Transverse colon (tissue), 4 donors: ENCODE measurements around the gene TESK2. TPM values are rescaled to one million over a fixed set of nuclear protein-coding genes. Genes with fewer than 3 reads are reported as not detected.

ENCODE experiments used
- DNase-seq: peaks from one replicate; pipeline ENCODE4 v3.0.0-alpha.2; 2019
- H3K27ac ChIP-seq, 4 donors: fragments of 200-600 bp; sonication (generic); 2 replicates each; pipeline ENCODE4 v1.5.1; 2016 to 2018; ENCODE audit warnings: inconsistent platforms in 4 of 4
- H3K27me3 ChIP-seq: fragments of 200-600 bp; sonication (generic); 2 replicates; pipeline ENCODE4 v1.5.1; 2017; ENCODE audit warnings: inconsistent platforms
- H3K36me3 ChIP-seq, 4 donors: fragments of 200-600 bp; sonication (generic); 2 replicates each; pipeline ENCODE4 v1.5.1; 2017 to 2019; ENCODE audit warnings: inconsistent platforms in 4 of 4
- H3K4me1 ChIP-seq, 4 donors: fragments of 200-600 bp; sonication (generic); 2 replicates each; pipeline ENCODE4 v1.5.1; 2017 to 2020; ENCODE audit warnings: inconsistent platforms in 4 of 4
- H3K4me3 ChIP-seq, 4 donors: fragments of 200-600 bp; sonication (generic); 1 replicate in 1 of 4; 2 replicates in 3 of 4; pipeline versions ENCODE4 v1.5.1 to v1.6.1; 2017 to 2019; ENCODE audit warnings: inconsistent platforms in 4 of 4
- H3K9me3 ChIP-seq, 2 donors: fragments of 200-600 bp; sonication (generic); 2 replicates each; pipeline ENCODE4 v1.5.1; 2017 to 2019; ENCODE audit warnings: inconsistent platforms in 2 of 2
- EP300 ChIP-seq: sonication (generic); formaldehyde crosslinking; IDR thresholded peaks from one replicate; pipeline ENCODE4 v1.6.1; 2017; ENCODE audit warnings: antibody characterized with exemption, low read depth
- POLR2A ChIP-seq: fragments of 450-650 bp; IDR thresholded peaks from one replicate; pipeline ENCODE4 v1.6.1; 2016; ENCODE audit warnings: antibody characterized with exemption, mild to moderate bottlenecking, moderate library complexity
- POLR2AphosphoS5 ChIP-seq, 3 donors: sonication (generic); formaldehyde crosslinking; IDR thresholded peaks; one replicate each; pipeline ENCODE4 v1.6.1; 2016; ENCODE audit warnings: antibody characterized with exemption in 3 of 3
- WGBS, 2 donors: methylation state at CpG; one replicate each; pipeline ENCODE4 v1.1.5; 2018; ENCODE audit warnings: low coverage in 1 of 2; 5-methylcytosine and 5-hydroxymethylcytosine counted together
- in situ Hi-C, 4 donors: fragments of 200-750 bp; cut with MboI; loops; one replicate each; pipeline versions ENCODE4 v1.15.0 to v1.15.1; 2017; ENCODE audit warnings: low sequenced_read_pairs in 3 of 4, low pct_ligation_motif_present in 1 of 4, low pct_unique_long_range_greater_than_20kb in 1 of 4
- intact Hi-C: fragments of 100-400 bp; cut with DNase I; formaldehyde crosslinking; loops from one replicate; pipeline ENCODE4 v1.15.1; 2023; ENCODE audit warnings: low total_unique reads
- total RNA-seq, 4 donors: library from RNA; depleted of rRNA; stranded (reverse); fragments of >200 nt; gene quantifications; one replicate each; pipeline ENCODE4 v1.1.0, GENCODE V29; 2016
- TF ChIP-seq, protein P1 (sequence below), 5 experiments: fragments of 200-600 bp in 3 of 5; fragments of 450-650 bp in 2 of 5; sonication (generic) in 3 of 5; IDR thresholded peaks; 1 replicate in 2 of 5; 2 replicates in 3 of 5; pipeline ENCODE4 v1.5.1; 2016 to 2017; ENCODE audit warnings: antibody characterized with exemption in 5 of 5, inconsistent platforms in 3 of 5, mild to moderate bottlenecking in 2 of 5, moderate library complexity in 1 of 5

TESK2 gene
- total RNA-seq, 4 donors from 2014 or later = 5.2 to 32.2 (median 14.5) TPM

DNA sequence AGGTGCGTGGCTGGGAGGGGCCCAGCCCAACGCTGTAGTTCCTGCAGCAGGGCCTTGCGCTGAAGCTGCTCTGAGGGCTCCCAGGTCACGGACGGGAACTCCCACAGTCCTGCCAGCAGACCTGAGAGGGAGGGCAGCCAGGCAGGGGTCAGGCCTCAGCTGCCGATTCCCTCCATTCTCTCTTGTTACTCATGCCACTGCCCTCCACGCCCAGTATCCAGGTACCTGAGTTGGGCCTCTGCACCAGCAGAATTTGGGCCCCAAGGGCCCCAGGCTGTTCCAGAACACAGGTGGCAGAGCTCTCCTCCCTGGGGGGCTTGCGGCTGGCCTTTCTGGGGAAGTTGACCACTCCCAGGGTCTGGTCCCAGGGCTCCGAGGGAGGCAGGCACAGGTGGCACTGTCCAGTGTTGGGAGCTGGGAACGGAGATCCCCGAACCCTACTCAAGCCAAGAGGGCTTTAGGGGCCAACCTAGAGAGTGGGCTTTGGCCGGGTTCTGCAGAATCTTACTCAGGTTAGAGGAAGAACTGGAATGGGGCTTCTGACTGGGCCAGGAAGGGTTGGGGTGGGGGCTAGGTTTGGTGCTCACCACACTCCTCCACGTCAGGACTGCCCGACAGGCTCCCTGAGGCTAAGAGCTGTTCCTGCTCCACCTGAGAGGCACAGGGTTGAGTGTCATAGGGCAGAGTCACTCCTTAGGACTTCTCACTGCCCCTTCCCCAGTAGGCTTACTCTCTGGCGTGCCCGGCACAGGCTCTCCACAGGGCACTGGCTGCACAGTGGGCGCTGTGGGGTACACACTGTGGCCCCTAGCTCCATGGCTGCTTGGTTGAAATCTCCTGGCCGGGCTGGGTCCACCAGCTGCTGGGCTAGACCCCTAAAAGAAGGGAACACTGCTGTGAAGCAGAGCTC is 159.3 kb downstream of the TESK2 start:
- H3K27me3 ChIP-seq = no peaks in the 10 kb centered on the region
- TF ChIP-seq, protein P1, sequence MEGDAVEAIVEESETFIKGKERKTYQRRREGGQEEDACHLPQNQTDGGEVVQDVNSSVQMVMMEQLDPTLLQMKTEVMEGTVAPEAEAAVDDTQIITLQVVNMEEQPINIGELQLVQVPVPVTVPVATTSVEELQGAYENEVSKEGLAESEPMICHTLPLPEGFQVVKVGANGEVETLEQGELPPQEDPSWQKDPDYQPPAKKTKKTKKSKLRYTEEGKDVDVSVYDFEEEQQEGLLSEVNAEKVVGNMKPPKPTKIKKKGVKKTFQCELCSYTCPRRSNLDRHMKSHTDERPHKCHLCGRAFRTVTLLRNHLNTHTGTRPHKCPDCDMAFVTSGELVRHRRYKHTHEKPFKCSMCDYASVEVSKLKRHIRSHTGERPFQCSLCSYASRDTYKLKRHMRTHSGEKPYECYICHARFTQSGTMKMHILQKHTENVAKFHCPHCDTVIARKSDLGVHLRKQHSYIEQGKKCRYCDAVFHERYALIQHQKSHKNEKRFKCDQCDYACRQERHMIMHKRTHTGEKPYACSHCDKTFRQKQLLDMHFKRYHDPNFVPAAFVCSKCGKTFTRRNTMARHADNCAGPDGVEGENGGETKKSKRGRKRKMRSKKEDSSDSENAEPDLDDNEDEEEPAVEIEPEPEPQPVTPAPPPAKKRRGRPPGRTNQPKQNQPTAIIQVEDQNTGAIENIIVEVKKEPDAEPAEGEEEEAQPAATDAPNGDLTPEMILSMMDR (IDR thresholded peaks at IDR 0.05) = no peak
- TF ChIP-seq EP300 (no peak), POLR2A (no peak), POLR2AphosphoS5 (IDR thresholded peaks at IDR 0.05) (no peak)
- peak overlapping the region in 1 of 4 donors; percentile 5 for H3K27ac ChIP-seq
- H3K9me3 ChIP-seq = no peaks in the 10 kb centered on the region
- peaks cover 10 to 39% (median 28%) of the 10 kb centered on the region in 4 donors for H3K4me1 ChIP-seq
- H3K4me3 ChIP-seq = no peak overlapping the region
- DNase-seq = no peak
- H3K36me3 ChIP-seq = peaks cover 0 to 7% (median 0%) of the 10 kb centered on the region in 4 donors
- WGBS, 2 donors = 94% methylated on average over 18 of the region's 18 CpGs; no CpG with 5 or more reads in 1 of the 2 donors
- intact Hi-C loops = no loop called here
- in situ Hi-C loops = no loop called here

DNA sequence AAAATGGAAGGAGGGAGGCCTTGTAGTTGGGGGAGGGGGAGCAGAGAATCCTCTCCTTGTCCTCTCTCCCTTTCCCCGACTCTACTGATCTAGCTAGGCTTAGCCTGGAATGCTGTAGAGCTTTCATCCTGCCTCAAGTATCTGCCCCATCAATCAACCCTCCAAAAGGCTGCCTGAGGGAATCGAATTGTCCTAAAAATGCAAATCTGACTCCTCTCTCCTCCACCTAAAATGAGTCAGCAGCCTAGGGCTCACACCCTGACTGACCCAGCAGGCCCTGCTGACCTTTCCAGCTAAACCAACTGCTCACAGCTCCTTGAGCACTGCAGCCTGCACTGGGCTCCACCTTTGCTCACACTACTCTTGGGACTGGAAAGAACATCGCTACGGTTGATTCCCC is 161.5 kb downstream of the TESK2 start:
- Histone ChIP-seq H3K9me3 (no peaks in the 10 kb centered on the region), H3K4me3 (no peak overlapping the region), H3K4me1 (peaks cover 10 to 27% (median 17%) of the 10 kb centered on the region in 4 donors), H3K27me3 (no peaks in the 10 kb centered on the region), H3K36me3 (peaks cover 0 to 7% (median 0%) of the 10 kb centered on the region in 4 donors), H3K27ac (no peak overlapping the region)
- in situ Hi-C loops = no loop called here
- WGBS, 2 donors = 80 to 100% methylated on average over 1 to 4 of the region's 4 CpGs
- no peak for TF ChIP-seq EP300
- TF ChIP-seq POLR2A = no peak
- TF ChIP-seq POLR2AphosphoS5 (IDR thresholded peaks at IDR 0.05) = no peak
- TF ChIP-seq, protein P1 (IDR thresholded peaks at IDR 0.05) = no peak
- intact Hi-C loops = no loop called here
- no peak for DNase-seq

GRCh38 chr1:45328680-45329079 is 162.3 kb downstream of the TESK2 start:
- no peaks in the 10 kb centered on the region for H3K9me3 ChIP-seq
- H3K36me3 ChIP-seq = peaks cover 0 to 7% (median 0%) of the 10 kb centered on the region in 4 donors
- in situ Hi-C loops = no loop called here
- H3K4me3 ChIP-seq = no peak overlapping the region
- no peaks in the 10 kb centered on the region for H3K27me3 ChIP-seq
- H3K27ac ChIP-seq = peak overlapping the region in 1 of 4 donors; percentile 55
- H3K4me1 ChIP-seq = peaks cover 10 to 24% (median 14%) of the 10 kb centered on the region in 4 donors
- TF ChIP-seq, protein P1 (IDR thresholded peaks at IDR 0.05) = no peak
- 55 to 72% methylated on average over 2 to 5 of the region's 5 CpGs for WGBS, 2 donors
- intact Hi-C loops = no loop called here
- no peak for DNase-seq

GRCh38 chr1:45327644-45328515 is 163.1 kb downstream of the TESK2 start:
- peak overlapping the region in 2 of 4 donors; percentile 8 to 55 for H3K27ac ChIP-seq
- no peaks in the 10 kb centered on the region for H3K27me3 ChIP-seq
- no peaks in the 10 kb centered on the region for H3K9me3 ChIP-seq
- in situ Hi-C loops (no loop called here), intact Hi-C loops (no loop called here)
- peak; percentile 30 for DNase-seq
- peaks cover 0 to 7% (median 0%) of the 10 kb centered on the region in 4 donors for H3K36me3 ChIP-seq
- peak overlapping the region in 3 of 4 donors; percentile 28 to 53 (median 45) for H3K4me3 ChIP-seq
- peaks cover 10 to 24% (median 14%) of the 10 kb centered on the region in 4 donors for H3K4me1 ChIP-seq
- TF ChIP-seq EP300 = no peak
- peak in 1 of 3 donors; percentile 3 for TF ChIP-seq POLR2AphosphoS5 (IDR thresholded peaks at IDR 0.05)
- WGBS, 2 donors = 17 to 52% methylated on average over 1 to 19 of the region's 19 CpGs
